H9 (cell line): ENCODE results near the gene COL4A2. TPM values are rescaled to one million over a fixed set of nuclear protein-coding genes. Genes with fewer than 3 reads are reported as not detected.
A peak's percentile ranks its signal among the peaks of the same experiment; 100 is the strongest.

Source experiments
- DNase-seq: peaks from one replicate; pipeline ENCODE4 v3.0.0-alpha.2; 2017
- H2AFZ ChIP-seq: one replicate; pipeline ENCODE4 v1.6.1; 2013; ENCODE audit warnings: mild to moderate bottlenecking, low read length, control low read depth, moderate library complexity
- H2AK5ac ChIP-seq: 2 replicates; pipeline ENCODE4 v1.6.1; 2013; ENCODE audit warnings: low read length, control low read depth, mixed read lengths; ENCODE audit not compliant: insufficient read length
- H2BK120ac ChIP-seq: one replicate; pipeline ENCODE4 v1.6.1; 2013; ENCODE audit warnings: low read depth, mild to moderate bottlenecking, low read length, control low read depth, inconsistent platforms; ENCODE audit not compliant: poor library complexity, severe bottlenecking
- H2BK12ac ChIP-seq: 2 replicates; pipeline ENCODE4 v1.6.1; 2013; ENCODE audit warnings: low read length, control low read depth, mixed read lengths, low read depth; ENCODE audit not compliant: insufficient read length
- H2BK15ac ChIP-seq: 2 replicates; pipeline ENCODE4 v1.6.1; 2013; ENCODE audit warnings: low read depth, low read length, control low read depth
- H2BK20ac ChIP-seq: one replicate; pipeline ENCODE4 v1.6.1; 2013; ENCODE audit warnings: low read depth, mild to moderate bottlenecking, low read length, control low read depth, inconsistent platforms; ENCODE audit not compliant: poor library complexity, severe bottlenecking
- H2BK5ac ChIP-seq: 2 replicates; pipeline ENCODE4 v1.6.1; 2013; ENCODE audit warnings: low read length, control low read depth, mixed read lengths; ENCODE audit not compliant: insufficient read length
- H3K14ac ChIP-seq: 2 replicates; pipeline ENCODE4 v1.6.1; 2013; ENCODE audit warnings: low read length, control low read depth; ENCODE audit not compliant: insufficient read depth
- H3K18ac ChIP-seq: 2 replicates; pipeline ENCODE4 v1.6.1; 2013; ENCODE audit warnings: low read depth, mild to moderate bottlenecking, mixed read lengths, low read length, control low read depth; ENCODE audit not compliant: insufficient read length
- H3K23ac ChIP-seq: 2 replicates; pipeline ENCODE4 v1.6.1; 2013; ENCODE audit warnings: low read length, control low read depth, mixed read lengths, low read depth; ENCODE audit not compliant: insufficient read length
- H3K23me2 ChIP-seq: 2 replicates; pipeline ENCODE4 v1.6.1; 2013; ENCODE audit warnings: low read depth, mild to moderate bottlenecking, mixed read lengths, low read length, control low read depth; ENCODE audit not compliant: insufficient read length, poor library complexity, severe bottlenecking
- H3K27ac ChIP-seq: 2 replicates; pipeline ENCODE4 v1.5.1; 2013; ENCODE audit warnings: low read length, control low read depth, mixed read lengths, low read depth; ENCODE audit not compliant: insufficient read length
- H3K27me3 ChIP-seq: 2 replicates; pipeline ENCODE4 v1.6.1; 2013; ENCODE audit warnings: low read length, control low read depth, inconsistent platforms; ENCODE audit not compliant: insufficient read depth
- H3K4ac ChIP-seq: 2 replicates; pipeline ENCODE4 v1.6.1; 2013; ENCODE audit warnings: low read depth, mild to moderate bottlenecking, control low read depth, inconsistent platforms, low read length, moderate library complexity
- H3K4me1 ChIP-seq: 2 replicates; pipeline ENCODE4 v1.6.1; 2013; ENCODE audit warnings: low read length, control low read depth, inconsistent platforms; ENCODE audit not compliant: insufficient read depth
- H3K4me2 ChIP-seq: 2 replicates; pipeline ENCODE4 v1.6.1; 2013; ENCODE audit warnings: low read length, control low read depth, mixed read lengths; ENCODE audit not compliant: insufficient read length, insufficient read depth
- H3K56ac ChIP-seq: 2 replicates; pipeline ENCODE4 v1.6.1; 2013; ENCODE audit warnings: low read depth, mild to moderate bottlenecking, mixed read lengths, low read length, control low read depth; ENCODE audit not compliant: insufficient read length
- H3K79me1 ChIP-seq: 2 replicates; pipeline ENCODE4 v1.6.1; 2013; ENCODE audit warnings: low read depth, mild to moderate bottlenecking, moderate library complexity, low read length, control low read depth, inconsistent platforms; ENCODE audit not compliant: insufficient read depth, poor library complexity, severe bottlenecking
- H3K79me2 ChIP-seq: 2 replicates; pipeline ENCODE4 v1.6.1; 2013; ENCODE audit warnings: low read length, control low read depth, inconsistent platforms; ENCODE audit not compliant: insufficient read depth
- H3K9ac ChIP-seq: 2 replicates; pipeline ENCODE4 v1.6.1; 2013; ENCODE audit warnings: low read length, control low read depth, mixed read lengths; ENCODE audit not compliant: insufficient read length; ENCODE audit errors: extremely low read depth
- H3K9me3 ChIP-seq: one replicate; pipeline ENCODE4 v1.6.1; 2013; ENCODE audit warnings: low read depth, low read length, inconsistent platforms; ENCODE audit not compliant: control insufficient read depth
- H3T11ph ChIP-seq: one replicate; pipeline ENCODE4 v1.6.1; 2013; ENCODE audit warnings: mild to moderate bottlenecking, low read length, control low read depth, inconsistent platforms
- H4K20me1 ChIP-seq: one replicate; pipeline ENCODE4 v1.6.1; 2013; ENCODE audit not compliant: control insufficient read depth, insufficient read length, insufficient read depth
- H4K5ac ChIP-seq: 2 replicates; pipeline ENCODE4 v1.6.1; 2013; ENCODE audit warnings: low read depth, mild to moderate bottlenecking, mixed read lengths, low read length, control low read depth; ENCODE audit not compliant: insufficient read length
- H4K8ac ChIP-seq: replicated peaks from 2 replicates; pipeline ENCODE4 v1.6.1; 2013; ENCODE audit warnings: low read length, control low read depth, mixed read lengths, low read depth; ENCODE audit not compliant: insufficient read length
- H4K91ac ChIP-seq: 2 replicates; pipeline ENCODE4 v1.6.1; 2013; ENCODE audit warnings: low read depth, mild to moderate bottlenecking, moderate library complexity, mixed read lengths, low read length, control low read depth; ENCODE audit not compliant: insufficient read length
- H3K27ac Mint-ChIP-seq, 3 experiments: 2 replicates in 2 of 3; 3 replicates in 1 of 3; pipeline ENCODE4 v1.8.0; 2020 to 2021; ENCODE audit warnings: mixed read lengths in 3 of 3, mild to moderate bottlenecking in 1 of 3, moderate library complexity in 1 of 3
- H3K27me3 Mint-ChIP-seq: 2 replicates; pipeline ENCODE4 v1.8.0; 2021; ENCODE audit warnings: low read depth, mild to moderate bottlenecking, moderate library complexity, mixed read lengths
- H3K36me3 Mint-ChIP-seq, 3 experiments: 2 replicates in 2 of 3; 3 replicates in 1 of 3; pipeline ENCODE4 v1.8.0; 2020 to 2021; ENCODE audit warnings: low read depth in 3 of 3, mixed read lengths in 3 of 3; ENCODE audit not compliant: insufficient read depth in 1 of 3
- H3K4me1 Mint-ChIP-seq, 2 experiments: 2 replicates each; pipeline ENCODE4 v1.8.0; 2020; ENCODE audit warnings: mixed read lengths in 2 of 2
- H3K4me3 Mint-ChIP-seq, 2 experiments: 2 replicates in 1 of 2; 3 replicates in 1 of 2; pipeline ENCODE4 v1.8.0; 2020 to 2021; ENCODE audit warnings: mild to moderate bottlenecking in 2 of 2, mixed read lengths in 2 of 2, moderate library complexity in 1 of 2
- H3K9me3 Mint-ChIP-seq, 2 experiments: 2 replicates in 1 of 2; 3 replicates in 1 of 2; pipeline ENCODE4 v1.8.0; 2020; ENCODE audit warnings: mild to moderate bottlenecking in 2 of 2, mixed read lengths in 2 of 2, moderate library complexity in 1 of 2
- WGBS: extraction: QIAGEN DNeasy Blood & Tissue Kit; methylation state at CpG from one replicate; pipeline ENCODE4 v1.1.7; 2013; ENCODE audit warnings: missing lambda C conversion rate, low lambda C conversion rate, mixed read lengths; ENCODE audit not compliant: insufficient read length; ENCODE audit errors: extremely low coverage; 5-methylcytosine and 5-hydroxymethylcytosine counted together
- total RNA-seq: library from RNA; stranded (reverse); gene quantifications from 2 replicates; pipeline ENCODE4 v1.2.1, GENCODE V29; 2021
- TF ChIP-seq, protein P1 (sequence below): fragments of 200-600 bp; sonication (generic); conservative IDR thresholded peaks from 3 replicates; pipeline ENCODE4 v1.8.0; 2021; ENCODE audit warnings: antibody characterized with exemption, mild to moderate bottlenecking

Gene COL4A2
- total RNA-seq, 1 experiment from 2014 or later, result 76.5 TPM

DNA sequence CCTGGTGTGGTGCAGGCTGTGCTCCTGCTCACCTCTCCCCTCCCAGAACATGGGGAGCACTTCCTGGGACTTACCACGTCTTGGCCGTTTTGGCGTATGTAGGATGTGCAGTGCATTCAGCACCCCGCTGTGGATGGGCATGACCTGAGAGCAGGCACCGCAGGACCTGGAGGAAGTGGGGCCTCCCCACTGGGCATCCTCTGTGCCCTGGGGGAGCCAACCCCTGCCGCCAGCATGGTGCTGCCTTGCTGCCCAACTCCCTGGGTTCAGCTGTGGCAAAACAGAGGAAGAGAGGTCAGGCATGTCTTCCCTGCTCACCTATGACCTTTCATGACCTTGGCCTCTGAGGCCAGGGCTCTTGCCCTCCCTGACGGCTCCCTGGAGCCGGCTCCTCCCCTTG lies 150.9 kb downstream of the COL4A2 start:
- Histone ChIP-seq H3K27ac (no peak overlapping the region), H3K56ac (no peak overlapping the region), H3K4ac (no peak overlapping the region), H3K79me2 (no peaks in the 10 kb centered on the region), H2BK15ac (no peak overlapping the region), H3K4me2 (no peak overlapping the region), H3K14ac (no peak overlapping the region), H4K20me1 (no peaks in the 10 kb centered on the region), H3K23me2 (no peaks in the 10 kb centered on the region), H4K91ac (no peak overlapping the region), H2AFZ (no peak overlapping the region), H3K4me1 (peaks cover 1% of the 10 kb centered on the region; the same call in 1 of the 2 replicates), H3K18ac (no peak overlapping the region), H3K9ac (no peak overlapping the region), H4K5ac (no peak overlapping the region), H3K23ac (no peak overlapping the region), H2AK5ac (no peak overlapping the region), H2BK5ac (no peak overlapping the region), H3T11ph (no peak overlapping the region), H4K8ac (no peak overlapping the region), H3K27me3 (no peaks in the 10 kb centered on the region), H3K9me3 (no peaks in the 10 kb centered on the region), H3K79me1 (no peaks in the 10 kb centered on the region), H2BK12ac (no peak overlapping the region), H2BK120ac (no peak overlapping the region), H2BK20ac (no peak overlapping the region)
- no peak for DNase-seq
- peak overlapping the region in 1 of 3 experiments; percentile 94; a peak in 3 of 7 replicates for H3K27ac Mint-ChIP-seq
- no CpG with 5 or more reads among the region's 8 CpGs for WGBS
- H3K4me1 Mint-ChIP-seq, result peaks cover 37 to 38% of the 10 kb centered on the region in 2 experiments
- H3K4me3 Mint-ChIP-seq, result no peak overlapping the region
- no peaks in the 10 kb centered on the region; the same call in 1 of the 2 replicates for H3K27me3 Mint-ChIP-seq
- no peaks in the 10 kb centered on the region; a peak in 1 of 5 replicates for H3K9me3 Mint-ChIP-seq
- peaks cover 9 to 28% (median 18%) of the 10 kb centered on the region in 3 experiments; a peak in 6 of 7 replicates for H3K36me3 Mint-ChIP-seq
- TF ChIP-seq, protein P1, sequence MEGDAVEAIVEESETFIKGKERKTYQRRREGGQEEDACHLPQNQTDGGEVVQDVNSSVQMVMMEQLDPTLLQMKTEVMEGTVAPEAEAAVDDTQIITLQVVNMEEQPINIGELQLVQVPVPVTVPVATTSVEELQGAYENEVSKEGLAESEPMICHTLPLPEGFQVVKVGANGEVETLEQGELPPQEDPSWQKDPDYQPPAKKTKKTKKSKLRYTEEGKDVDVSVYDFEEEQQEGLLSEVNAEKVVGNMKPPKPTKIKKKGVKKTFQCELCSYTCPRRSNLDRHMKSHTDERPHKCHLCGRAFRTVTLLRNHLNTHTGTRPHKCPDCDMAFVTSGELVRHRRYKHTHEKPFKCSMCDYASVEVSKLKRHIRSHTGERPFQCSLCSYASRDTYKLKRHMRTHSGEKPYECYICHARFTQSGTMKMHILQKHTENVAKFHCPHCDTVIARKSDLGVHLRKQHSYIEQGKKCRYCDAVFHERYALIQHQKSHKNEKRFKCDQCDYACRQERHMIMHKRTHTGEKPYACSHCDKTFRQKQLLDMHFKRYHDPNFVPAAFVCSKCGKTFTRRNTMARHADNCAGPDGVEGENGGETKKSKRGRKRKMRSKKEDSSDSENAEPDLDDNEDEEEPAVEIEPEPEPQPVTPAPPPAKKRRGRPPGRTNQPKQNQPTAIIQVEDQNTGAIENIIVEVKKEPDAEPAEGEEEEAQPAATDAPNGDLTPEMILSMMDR, result no peak
